Kidney (tissue), 14 donors: ENCODE results near the gene FKBP9. TPM values are rescaled to one million over a fixed set of nuclear protein-coding genes. Genes with fewer than 3 reads are reported as not detected.
A peak's percentile ranks its signal among the peaks of the same experiment; 100 is the strongest.

Experiments used
- DNase-seq, 5 donors: peaks; one replicate each; pipeline ENCODE4 v3.0.0-alpha.2; 2013 to 2020
- FAIRE-seq: peaks from 2 replicates; lab custom pipeline; 2012; peaks lifted over from hg19 to GRCh38; lab: Jason Lieb, UNC
- H3K27ac ChIP-seq, 2 donors: one replicate each; pipeline ENCODE4 v1.7.0; 2013; ENCODE audit warnings: low read depth in 2 of 2, low read length in 2 of 2, inconsistent platforms in 1 of 2
- H3K27me3 ChIP-seq: one replicate; pipeline ENCODE4 v1.7.1; 2013; ENCODE audit warnings: low read length, inconsistent platforms; ENCODE audit not compliant: control insufficient read depth, insufficient read depth
- H3K36me3 ChIP-seq, 3 donors: one replicate each; pipeline versions ENCODE4 v1.7.0 to v1.7.1; 2013; ENCODE audit warnings: low read length in 3 of 3, control low read depth in 1 of 3, inconsistent platforms in 1 of 3; ENCODE audit not compliant: insufficient read depth in 3 of 3, control insufficient read depth in 2 of 3
- H3K4me1 ChIP-seq, 3 donors: one replicate each; pipeline versions ENCODE4 v1.7.0 to v1.7.1; 2013; ENCODE audit warnings: low read length in 3 of 3, inconsistent platforms in 1 of 3, low read depth in 1 of 3; ENCODE audit not compliant: control insufficient read depth in 2 of 3, insufficient read depth in 2 of 3
- H3K4me3 ChIP-seq, 3 donors: one replicate each; pipeline versions ENCODE4 v1.7.0 to v1.8.1; 2013; ENCODE audit warnings: low read length in 3 of 3, control low read depth in 1 of 3, inconsistent platforms in 1 of 3
- H3K9ac ChIP-seq, 3 donors: one replicate each; pipeline versions ENCODE4 v1.7.0 to v1.7.1; 2013; ENCODE audit warnings: low read length in 3 of 3, control low read depth in 1 of 3, inconsistent platforms in 1 of 3
- H3K9me3 ChIP-seq, 3 donors: one replicate each; pipeline versions ENCODE4 v1.7.0 to v1.7.1; 2013; ENCODE audit warnings: low read length in 3 of 3, control low read depth in 1 of 3, inconsistent platforms in 1 of 3; ENCODE audit not compliant: control insufficient read depth in 2 of 3, insufficient read depth in 1 of 3
- intact Hi-C: fragments of 100-400 bp; cut with DNase I; formaldehyde crosslinking; loops from one replicate; pipeline ENCODE4 v1.11.1; 2022
- polyA plus RNA-seq: library from polyadenylated mRNA; stranded (reverse); fragments of 350-450 nt; fragmentation: Illumina TruSeq; extraction: RNeasy Lipid Tissue Mini Kit (QIAGEN cat#74804); gene quantifications from one replicate; pipeline ENCODE4 v1.2.3, GENCODE V29; 2014; ENCODE audit warnings: low read depth, low replicate concordance; ENCODE audit not compliant: insufficient read depth
- total RNA-seq: library from RNA; stranded (reverse); fragmentation: NEBNext Ultra II Directional; extraction: Animal tissue kit (Norgen Biotek cat#: 25700); gene quantifications from one replicate; pipeline ENCODE4 v1.2.1, GENCODE V29; 2021
- TF ChIP-seq, protein P1 (sequence below): IDR thresholded peaks from 3 replicates; pipeline ENCODE4 v1.5.1; 2012; ENCODE audit warnings: mild to moderate bottlenecking, moderate library complexity, borderline replicate concordance; ENCODE audit not compliant: insufficient read depth; ENCODE audit errors: extremely low read depth
- donor health status: control.
- donor health status: control.
- donor health status: control.
- donor health status: control.
- donor health status: control.
- donor health status: DM: yes; HTN: yes; CAD: no.
- donor health status: Normal renal cell carcinoma (clear cell type).

FKBP9 gene
- total and polyA plus RNA-seq, 2 donors from 2014 or later = 55.1 to 109 TPM

DNA sequence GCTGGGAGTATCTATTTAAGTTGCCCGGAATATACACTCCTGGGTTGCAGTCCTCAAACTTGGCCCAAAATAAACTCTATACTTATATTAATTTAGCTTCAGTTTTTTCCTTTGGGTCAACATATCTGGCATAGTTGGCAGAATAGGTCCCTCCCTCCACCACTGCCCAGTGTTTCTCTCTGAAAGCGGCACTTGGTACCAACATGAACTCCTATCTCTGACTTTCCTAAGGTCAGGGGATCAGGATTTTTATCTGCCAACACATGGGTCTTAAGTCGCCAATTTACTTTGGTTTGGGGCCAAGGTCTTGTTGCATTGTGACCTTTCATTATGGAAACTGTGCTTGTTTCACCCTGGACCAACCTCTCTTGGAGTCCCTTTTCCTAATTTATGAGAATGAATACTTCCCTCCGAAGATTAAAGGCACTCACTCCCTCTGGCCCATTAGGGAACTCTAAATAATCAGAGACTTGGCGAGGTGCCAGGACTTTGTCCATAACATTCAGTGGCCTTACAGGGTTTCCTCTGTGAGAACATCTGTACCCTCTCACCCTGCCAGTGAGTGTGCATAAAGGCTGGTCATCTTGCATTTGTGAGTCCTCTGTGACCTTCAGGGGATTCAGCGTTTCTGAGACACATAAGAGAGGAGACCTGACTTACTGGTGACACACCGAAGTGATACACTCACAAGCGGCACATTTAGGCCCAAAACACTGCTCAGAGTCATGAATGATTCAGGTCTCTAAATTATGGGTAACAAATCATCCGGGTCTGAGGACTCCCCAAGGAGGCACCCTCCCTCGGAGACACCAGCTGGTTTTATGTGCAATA is 19.7 kb upstream of the FKBP9 start:
- Histone ChIP-seq H3K36me3 (no peaks in the 10 kb centered on the region), H3K27me3 (no peaks in the 10 kb centered on the region), H3K9me3 (no peaks in the 10 kb centered on the region), H3K4me1 (peaks cover 0 to 9% (median 3%) of the 10 kb centered on the region in 3 donors), H3K9ac (no peak overlapping the region), H3K4me3 (no peak overlapping the region), H3K27ac (no peak overlapping the region)
- intact Hi-C loops = no loop called here
- no peak for FAIRE-seq
- TF ChIP-seq, protein P1, sequence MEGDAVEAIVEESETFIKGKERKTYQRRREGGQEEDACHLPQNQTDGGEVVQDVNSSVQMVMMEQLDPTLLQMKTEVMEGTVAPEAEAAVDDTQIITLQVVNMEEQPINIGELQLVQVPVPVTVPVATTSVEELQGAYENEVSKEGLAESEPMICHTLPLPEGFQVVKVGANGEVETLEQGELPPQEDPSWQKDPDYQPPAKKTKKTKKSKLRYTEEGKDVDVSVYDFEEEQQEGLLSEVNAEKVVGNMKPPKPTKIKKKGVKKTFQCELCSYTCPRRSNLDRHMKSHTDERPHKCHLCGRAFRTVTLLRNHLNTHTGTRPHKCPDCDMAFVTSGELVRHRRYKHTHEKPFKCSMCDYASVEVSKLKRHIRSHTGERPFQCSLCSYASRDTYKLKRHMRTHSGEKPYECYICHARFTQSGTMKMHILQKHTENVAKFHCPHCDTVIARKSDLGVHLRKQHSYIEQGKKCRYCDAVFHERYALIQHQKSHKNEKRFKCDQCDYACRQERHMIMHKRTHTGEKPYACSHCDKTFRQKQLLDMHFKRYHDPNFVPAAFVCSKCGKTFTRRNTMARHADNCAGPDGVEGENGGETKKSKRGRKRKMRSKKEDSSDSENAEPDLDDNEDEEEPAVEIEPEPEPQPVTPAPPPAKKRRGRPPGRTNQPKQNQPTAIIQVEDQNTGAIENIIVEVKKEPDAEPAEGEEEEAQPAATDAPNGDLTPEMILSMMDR = no peak
- DNase-seq = peak in 3 of 5 donors; percentile 55 to 85 (median 74)

DNA sequence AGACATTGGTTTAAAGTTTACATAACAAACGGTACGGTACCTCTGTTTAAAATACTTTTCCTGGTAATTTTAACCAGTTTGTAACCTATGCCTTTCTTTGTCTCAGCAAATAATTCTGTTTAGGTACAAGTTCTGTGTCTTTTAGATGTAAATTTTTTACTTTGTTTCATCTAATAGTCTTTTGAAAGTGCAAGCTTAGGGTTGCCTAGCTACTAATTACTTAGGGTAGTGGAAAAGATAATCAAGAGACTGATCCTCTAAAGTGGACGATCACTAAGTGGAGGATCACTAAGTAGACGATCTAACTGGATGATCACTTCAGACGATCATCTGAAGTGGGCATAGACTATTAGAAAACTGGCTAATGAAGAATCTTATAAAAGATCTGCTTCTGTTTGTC is 16.1 kb upstream of the FKBP9 start:
- Histone ChIP-seq H3K27ac (no peak overlapping the region), H3K4me3 (peak overlapping the region in 2 of 3 donors; percentile 65 to 70), H3K36me3 (no peaks in the 10 kb centered on the region), H3K4me1 (peaks cover 3 to 11% (median 4%) of the 10 kb centered on the region in 3 donors), H3K9ac (peak overlapping the region in 2 of 3 donors; percentile 9 to 94), H3K9me3 (peaks cover 0 to 2% (median 0%) of the 10 kb centered on the region in 3 donors), H3K27me3 (no peaks in the 10 kb centered on the region)
- no peak for DNase-seq
- TF ChIP-seq, protein P1 = no peak
- FAIRE-seq = no peak
- intact Hi-C loops = no loop called here

DNA sequence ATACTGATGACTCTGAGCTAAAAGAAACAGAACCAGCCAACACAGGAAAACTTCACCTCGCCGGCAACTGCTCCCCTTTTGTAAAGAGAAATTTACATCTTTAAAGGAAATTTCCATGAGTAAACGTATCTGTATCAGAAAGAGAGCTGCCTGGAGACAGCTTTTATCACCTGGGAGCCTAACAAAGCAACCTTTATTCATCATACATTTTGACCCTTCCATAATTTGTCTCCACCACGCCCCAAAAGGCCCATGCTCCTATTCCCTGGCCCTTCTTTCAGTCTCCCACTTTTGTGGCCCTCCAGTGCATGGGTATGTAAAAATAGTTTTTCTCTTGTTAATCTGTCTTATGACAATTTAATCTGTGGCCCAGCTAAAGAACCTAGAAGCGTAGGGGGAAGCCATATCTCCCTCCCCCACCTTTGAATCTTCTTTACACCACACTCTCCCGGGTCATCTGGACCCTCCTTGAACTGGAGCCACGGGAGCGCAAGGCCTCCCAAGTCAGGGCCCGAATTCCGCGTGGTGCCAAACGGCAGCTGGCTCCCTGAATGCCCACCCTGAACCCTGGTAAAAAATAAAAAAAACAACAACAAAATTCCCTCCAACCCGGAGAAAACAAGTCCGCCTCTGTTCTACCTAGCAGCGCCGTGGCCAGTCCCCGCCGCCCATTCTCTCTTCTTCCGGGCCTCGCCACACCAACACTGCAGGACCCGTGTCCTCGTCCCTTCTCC is 15.4 kb upstream of the FKBP9 start:
- DNase-seq = peak in 2 of 5 donors; percentile 43 to 47
- no peak for FAIRE-seq
- TF ChIP-seq, protein P1 = no peak
- peaks cover 3 to 11% (median 4%) of the 10 kb centered on the region in 3 donors for H3K4me1 ChIP-seq
- H3K27ac ChIP-seq = peak overlapping the region; percentile 88 to 92
- intact Hi-C loops = no loop called here
- no peaks in the 10 kb centered on the region for H3K27me3 ChIP-seq
- H3K36me3 ChIP-seq = no peaks in the 10 kb centered on the region
- peak overlapping the region; percentile 65 to 77 (median 70) for H3K4me3 ChIP-seq
- peak overlapping the region; percentile 21 to 94 (median 82) for H3K9ac ChIP-seq
- peaks cover 0 to 2% (median 0%) of the 10 kb centered on the region in 3 donors for H3K9me3 ChIP-seq
